WERI-Rb-1 (cell line): ENCODE measurements around the gene MN1.
A peak's percentile ranks its signal among the peaks of the same experiment; 100 is the strongest.

Experiments used
- DNase-seq: peaks from one replicate; pipeline ENCODE4 v3.0.0-alpha.2; 2020
- H3K27ac ChIP-seq: fragments of 250-450 bp; sonication (Bioruptor Pico); 2 replicates; pipeline ENCODE4 v1.5.1; 2020; ENCODE audit warnings: mild to moderate bottlenecking, moderate library complexity
- H3K27me3 ChIP-seq: fragments of 250-450 bp; sonication (Bioruptor Pico); 2 replicates; pipeline ENCODE4 v1.5.1; 2021; ENCODE audit warnings: mild to moderate bottlenecking, low read depth, moderate library complexity; ENCODE audit not compliant: insufficient read depth, severe bottlenecking
- H3K36me3 ChIP-seq: fragments of 250-450 bp; sonication (Bioruptor Pico); 2 replicates; pipeline ENCODE4 v1.5.1; 2020; ENCODE audit warnings: mild to moderate bottlenecking, moderate library complexity
- H3K4me3 ChIP-seq: 2 replicates; pipeline ENCODE4 v1.5.1; 2011; ENCODE audit warnings: low read depth, mild to moderate bottlenecking, control low read depth, low read length
- H3K9me3 ChIP-seq: fragments of 250-450 bp; sonication (Bioruptor Pico); 2 replicates; pipeline ENCODE4 v1.5.1; 2021; ENCODE audit warnings: mild to moderate bottlenecking, moderate library complexity; ENCODE audit not compliant: severe bottlenecking
- TF ChIP-seq, protein P1 (sequence below): IDR thresholded peaks from 2 replicates; pipeline ENCODE4 v1.5.1; 2011; ENCODE audit warnings: low read depth, mild to moderate bottlenecking, control low read depth, inconsistent platforms, low read length

Gene MN1

DNA sequence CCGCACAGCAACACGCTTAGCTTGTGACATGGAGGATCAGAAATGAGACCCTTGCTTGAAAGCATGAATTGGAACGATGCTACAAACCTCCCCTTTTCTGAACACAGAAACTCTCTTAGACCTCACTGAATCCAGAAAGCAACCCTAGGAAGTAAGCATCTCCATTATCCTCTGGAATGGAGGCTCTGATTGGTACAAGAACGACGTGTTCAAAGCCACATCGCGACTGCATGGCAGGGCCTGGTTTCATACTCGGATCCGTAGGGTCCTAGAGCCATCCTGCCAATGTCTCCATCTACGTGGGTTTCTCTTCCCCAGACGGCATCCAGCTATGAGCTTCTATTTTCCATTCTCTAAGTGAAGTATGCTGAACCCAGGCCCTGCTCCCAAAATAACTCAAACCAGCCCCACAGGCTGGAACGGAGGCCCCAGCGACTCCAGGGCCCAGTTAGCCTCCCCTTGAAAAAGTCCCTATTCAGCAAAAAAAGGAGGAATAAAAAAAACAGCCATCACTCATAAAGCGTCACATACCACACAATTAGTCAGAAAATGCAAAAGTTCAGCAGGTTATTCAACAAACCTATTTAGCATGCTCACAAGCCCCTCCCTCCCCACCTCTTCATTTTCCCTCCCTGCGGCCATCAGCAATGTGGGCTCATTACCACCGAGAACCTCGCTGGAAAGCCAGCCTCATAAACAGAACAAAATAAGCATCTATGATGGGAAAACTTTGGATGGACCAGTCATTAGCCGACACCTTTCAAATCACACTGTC, 7.1 kb upstream of the MN1 start:
- no peak for DNase-seq
- H3K27me3 ChIP-seq = no peaks in the 10 kb centered on the region
- no peak overlapping the region for H3K27ac ChIP-seq
- H3K36me3 ChIP-seq = no peaks in the 10 kb centered on the region
- no peak overlapping the region for H3K4me3 ChIP-seq
- H3K9me3 ChIP-seq = no peaks in the 10 kb centered on the region
- TF ChIP-seq, protein P1, sequence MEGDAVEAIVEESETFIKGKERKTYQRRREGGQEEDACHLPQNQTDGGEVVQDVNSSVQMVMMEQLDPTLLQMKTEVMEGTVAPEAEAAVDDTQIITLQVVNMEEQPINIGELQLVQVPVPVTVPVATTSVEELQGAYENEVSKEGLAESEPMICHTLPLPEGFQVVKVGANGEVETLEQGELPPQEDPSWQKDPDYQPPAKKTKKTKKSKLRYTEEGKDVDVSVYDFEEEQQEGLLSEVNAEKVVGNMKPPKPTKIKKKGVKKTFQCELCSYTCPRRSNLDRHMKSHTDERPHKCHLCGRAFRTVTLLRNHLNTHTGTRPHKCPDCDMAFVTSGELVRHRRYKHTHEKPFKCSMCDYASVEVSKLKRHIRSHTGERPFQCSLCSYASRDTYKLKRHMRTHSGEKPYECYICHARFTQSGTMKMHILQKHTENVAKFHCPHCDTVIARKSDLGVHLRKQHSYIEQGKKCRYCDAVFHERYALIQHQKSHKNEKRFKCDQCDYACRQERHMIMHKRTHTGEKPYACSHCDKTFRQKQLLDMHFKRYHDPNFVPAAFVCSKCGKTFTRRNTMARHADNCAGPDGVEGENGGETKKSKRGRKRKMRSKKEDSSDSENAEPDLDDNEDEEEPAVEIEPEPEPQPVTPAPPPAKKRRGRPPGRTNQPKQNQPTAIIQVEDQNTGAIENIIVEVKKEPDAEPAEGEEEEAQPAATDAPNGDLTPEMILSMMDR = no peak

DNA sequence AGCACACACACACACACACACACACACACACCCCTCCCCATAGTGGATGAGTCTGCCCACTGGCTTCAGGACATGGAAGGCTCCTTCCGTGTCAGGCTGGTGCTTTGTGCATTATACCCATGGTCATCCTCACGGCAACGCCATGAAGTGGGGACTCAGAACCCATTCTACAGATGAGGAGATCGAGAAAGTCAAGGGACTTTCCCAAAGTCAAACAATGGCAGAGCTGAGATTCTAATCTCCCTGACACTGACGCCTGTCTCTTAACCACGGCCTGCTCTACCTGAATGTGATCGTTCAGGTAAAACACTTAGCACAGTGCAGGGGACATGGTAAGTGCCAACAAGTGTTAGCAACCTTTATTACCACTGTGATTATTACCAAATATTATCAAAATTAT, 4.3 kb upstream of the MN1 start:
- no peak for DNase-seq
- no peaks in the 10 kb centered on the region for H3K36me3 ChIP-seq
- TF ChIP-seq, protein P1 = no peak
- H3K27ac ChIP-seq = no peak overlapping the region
- H3K27me3 ChIP-seq = no peaks in the 10 kb centered on the region
- no peak overlapping the region for H3K4me3 ChIP-seq
- no peaks in the 10 kb centered on the region for H3K9me3 ChIP-seq

DNA sequence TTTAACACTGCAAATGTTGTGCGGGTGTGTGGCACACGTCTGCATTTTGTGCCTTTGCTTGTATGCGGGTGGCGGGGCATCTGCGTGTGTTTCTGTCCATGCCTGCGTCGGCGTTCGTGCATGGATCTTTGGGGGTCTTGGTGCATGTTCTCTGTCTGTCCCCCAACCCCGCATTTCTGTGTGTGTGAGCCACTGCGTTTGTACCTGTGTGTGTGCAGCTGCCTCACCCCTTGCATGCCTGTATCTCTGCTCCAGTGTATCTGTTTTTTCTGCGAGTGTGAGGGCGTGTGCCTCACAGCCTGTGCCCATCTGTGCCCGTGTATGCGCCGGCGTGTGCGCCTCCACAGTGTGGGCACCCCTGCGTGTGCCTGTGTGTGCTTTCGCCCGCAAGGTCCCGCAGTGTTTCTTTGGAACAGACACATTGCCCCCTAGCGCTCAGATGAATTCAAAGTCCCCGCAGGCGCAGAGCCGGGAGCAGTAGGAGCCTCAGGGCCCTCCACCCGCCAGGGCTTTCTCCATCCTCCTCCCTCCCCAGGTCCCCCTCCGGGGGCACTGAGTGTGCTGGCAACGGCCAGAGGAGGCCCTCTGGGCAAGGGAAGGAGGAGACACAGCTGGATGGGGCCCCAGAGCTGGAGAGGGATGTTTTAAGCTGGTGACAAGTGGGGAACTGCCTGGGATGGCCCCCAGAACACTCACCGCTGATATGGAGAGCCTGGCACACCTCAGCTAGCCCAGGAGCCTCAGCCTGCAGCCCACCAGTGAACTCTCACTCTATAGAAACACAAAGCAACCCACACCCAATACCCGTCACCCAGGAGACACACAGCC, 3.1 kb upstream of the MN1 start:
- TF ChIP-seq, protein P1 = peak; percentile 72
- H3K27ac ChIP-seq = no peak overlapping the region
- H3K4me3 ChIP-seq = no peak overlapping the region
- H3K9me3 ChIP-seq = no peaks in the 10 kb centered on the region
- peaks cover 2% of the 10 kb centered on the region for H3K27me3 ChIP-seq
- peak; percentile 77 for DNase-seq
- H3K36me3 ChIP-seq = no peaks in the 10 kb centered on the region

DNA sequence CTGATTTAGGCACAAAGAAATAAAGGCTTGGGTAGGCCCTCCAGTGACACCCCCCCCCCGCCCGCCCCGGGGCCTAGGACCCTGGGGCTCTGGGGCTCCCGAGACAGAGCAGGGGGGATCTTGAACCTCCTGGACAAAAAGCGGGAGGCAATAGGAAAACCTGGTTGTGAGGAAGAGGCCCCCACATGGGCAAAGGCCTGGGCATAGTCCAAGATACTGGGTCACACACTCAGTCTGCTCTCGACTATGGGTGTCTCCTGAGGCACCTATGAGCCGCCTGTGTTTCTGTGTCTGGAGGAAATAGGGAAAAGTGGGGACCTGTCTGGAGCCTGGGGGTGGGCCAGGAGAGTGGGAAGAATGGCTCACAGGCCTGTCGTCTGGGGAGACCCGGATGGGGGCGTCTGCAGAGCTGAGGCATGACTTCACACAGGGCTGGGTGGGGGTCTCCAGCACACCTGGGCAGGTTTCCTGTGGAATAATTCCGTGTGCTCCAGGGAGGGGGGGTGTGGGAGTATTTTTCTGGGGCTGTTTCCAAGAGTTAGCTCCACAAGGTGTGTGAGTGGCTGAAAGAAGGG, 2.4 kb upstream of the MN1 start:
- no peaks in the 10 kb centered on the region for H3K9me3 ChIP-seq
- peaks cover 2% of the 10 kb centered on the region for H3K27me3 ChIP-seq
- no peak for DNase-seq
- TF ChIP-seq, protein P1 = no peak
- H3K4me3 ChIP-seq = no peak overlapping the region
- H3K27ac ChIP-seq = no peak overlapping the region
- H3K36me3 ChIP-seq = no peaks in the 10 kb centered on the region

DNA sequence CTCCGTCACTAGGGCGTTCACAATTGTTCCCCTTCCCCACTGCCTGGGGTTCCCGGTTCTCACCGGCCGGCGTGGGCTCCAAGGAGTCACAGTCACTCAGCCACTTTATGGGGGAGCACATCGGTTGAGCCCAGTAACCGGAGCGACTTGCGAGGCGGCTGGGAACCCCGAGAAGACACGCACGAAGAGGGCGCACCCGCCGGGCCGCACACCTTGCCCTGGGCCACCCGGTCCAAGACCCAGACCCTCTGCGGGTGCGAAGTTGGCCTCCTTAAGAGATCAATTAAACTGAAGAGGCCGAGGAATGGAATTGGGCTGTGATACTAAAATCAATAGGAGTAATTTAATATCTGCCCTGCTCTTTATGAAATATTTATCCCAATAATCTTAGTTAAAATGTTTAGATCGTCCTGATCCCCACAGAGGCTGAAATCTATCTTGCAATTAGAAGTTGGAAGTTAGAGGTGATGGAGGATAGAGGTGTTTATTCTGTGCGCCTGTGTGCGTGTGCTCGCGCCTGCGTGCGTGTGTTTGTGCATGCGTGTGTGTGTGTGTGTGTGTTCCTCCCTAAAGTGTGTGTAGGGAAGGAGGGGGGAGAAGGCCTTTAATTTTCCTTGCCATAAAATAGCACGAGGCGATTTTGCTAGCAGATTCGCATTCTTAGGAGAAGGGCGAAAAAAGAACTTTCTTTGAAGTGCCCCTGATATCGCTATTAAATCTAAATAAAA, 954 bp upstream of the MN1 start:
- no peak overlapping the region for H3K4me3 ChIP-seq
- peaks cover 2% of the 10 kb centered on the region for H3K27me3 ChIP-seq
- H3K27ac ChIP-seq = no peak overlapping the region

More for the DNA sequence above, 954 bp upstream of the MN1 start:
- DNase-seq = no peak
- Histone ChIP-seq H3K36me3 (no peaks in the 10 kb centered on the region), H3K9me3 (no peaks in the 10 kb centered on the region)
- TF ChIP-seq, protein P1 = no peak
